ENCODE measurements around the gene C10orf71. TPM values are rescaled to one million over a fixed set of nuclear protein-coding genes. Genes with fewer than 3 reads are reported as not detected.

Gene C10orf71
- polyA plus RNA-seq, 2 of the 4 experiments (the other 2 are of a cell fraction), result not detected

DNA sequence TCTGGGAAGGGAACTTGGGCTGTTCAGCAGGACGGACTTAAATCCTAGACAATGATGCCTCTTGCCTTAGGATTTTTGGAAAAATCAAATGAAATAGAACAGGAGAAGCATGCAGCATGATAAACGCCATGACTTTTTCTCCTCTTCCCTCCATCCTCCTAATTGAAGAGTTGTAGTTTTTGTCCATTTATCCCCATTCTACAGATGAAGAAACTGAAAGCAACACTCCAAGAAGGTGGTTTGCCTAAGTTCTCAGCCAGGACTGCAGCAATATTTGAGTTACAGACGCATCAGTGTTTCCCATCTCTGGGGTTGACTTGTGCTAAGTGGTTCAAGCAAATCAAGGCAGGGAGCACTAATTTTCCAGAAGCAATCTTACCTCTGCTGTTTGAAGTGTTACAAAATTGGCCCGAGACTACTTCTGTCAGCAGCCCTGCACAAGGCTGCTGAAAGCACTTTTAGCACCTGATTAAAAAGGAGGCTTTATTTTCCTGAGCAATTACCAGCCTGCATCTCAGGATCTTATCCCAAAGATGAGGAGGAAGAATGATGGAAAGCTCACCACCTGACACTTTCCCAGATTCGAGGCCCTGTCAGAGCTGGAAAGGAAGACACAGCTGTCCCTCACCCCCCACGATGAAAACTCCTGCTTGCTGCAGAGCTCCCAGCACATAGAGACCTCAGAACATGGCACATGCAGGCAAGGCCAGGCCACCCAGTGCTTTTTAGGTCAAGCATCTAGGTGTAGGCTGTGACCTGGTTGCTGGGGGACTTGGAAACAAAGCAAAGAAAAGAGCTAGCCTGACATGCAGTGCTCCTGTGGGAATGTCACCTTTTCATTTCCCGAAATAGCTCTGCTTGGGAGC, 19.7 kb upstream of the C10orf71 start:
- no peaks in the 10 kb centered on the region for H3K4me1 ChIP-seq
- H3K9me3 ChIP-seq, result no peaks in the 10 kb centered on the region
- no peak for DNase-seq (ENCODE audit: low read depth in 1 of 2, low spot score in 1 of 2)
- H3K4me3 ChIP-seq, result no peak overlapping the region
- no peak overlapping the region for H3K4me2 ChIP-seq
- WGBS (ENCODE audit: missing lambda C conversion rate), result 10% methylated on average over 5 of the region's 7 CpGs
- ATAC-seq, result no peak
- no peak for TF ChIP-seq MAZ (IDR thresholded peaks at IDR 0.05; ENCODE audit: borderline replicate concordance, low read depth, low read length)
- no peak for TF ChIP-seq FOSB (CRISPR knock-in tag; IDR thresholded peaks at IDR 0.05)
- TF ChIP-seq POLR2A (IDR thresholded peaks at IDR 0.05; ENCODE audit: low read length), result no peak
- no peak for TF ChIP-seq SREBF2 (IDR thresholded peaks at IDR 0.05)
- no peak for TF ChIP-seq JUNB (IDR thresholded peaks at IDR 0.05)
- no peak for TF ChIP-seq EHMT2 (IDR thresholded peaks at IDR 0.05; ENCODE audit: low read depth)
- TF ChIP-seq ZFP36 (IDR thresholded peaks at IDR 0.05; ENCODE audit: borderline replicate concordance, partially characterized antibody), result no peak
- no peak for TF ChIP-seq MYC (IDR thresholded peaks at IDR 0.05; ENCODE audit: borderline replicate concordance, low read length)
- TF ChIP-seq PBX3 (IDR thresholded peaks at IDR 0.05), result no peak
- no peak for TF ChIP-seq RNF2 (IDR thresholded peaks at IDR 0.05; ENCODE audit: borderline replicate concordance, low read depth)
- TF ChIP-seq NPAS2 (CRISPR knock-in tag; IDR thresholded peaks at IDR 0.05; ENCODE audit: borderline replicate concordance), result no peak
- TF ChIP-seq GATA3 (IDR thresholded peaks at IDR 0.05; ENCODE audit: borderline replicate concordance), result no peak
- TF ChIP-seq NFE2L2 (conservative IDR thresholded peaks at IDR 0.05; ENCODE audit: low read length), result no peak
- no peak for TF ChIP-seq MAFK (IDR thresholded peaks at IDR 0.05; ENCODE audit: partially characterized antibody)
- TF ChIP-seq BHLHE40 (IDR thresholded peaks at IDR 0.05; ENCODE audit: low read depth, low read length), result no peak
- TF ChIP-seq BCL3 (IDR thresholded peaks at IDR 0.05), result no peak
- TF ChIP-seq CEBPB (IDR thresholded peaks at IDR 0.05), result no peak
- FAIRE-seq, result no peak
- ChIA-PET CTCF (no interaction called here), POLR2A (no interaction called here)
- H3K27ac ChIP-seq, result no peak overlapping the region

- ChIA-PET POLR2A (no interaction called here), CTCF (no interaction called here)
- FAIRE-seq (no peak), DNase-seq (ENCODE audit: low read depth in 1 of 2, low spot score in 1 of 2) (no peak), ATAC-seq (no peak)
- no peak overlapping the region for H3K27ac ChIP-seq
- H3K4me2 ChIP-seq, result no peak overlapping the region
- H3K4me1 ChIP-seq, result no peaks in the 10 kb centered on the region
- no peaks in the 10 kb centered on the region for H3K9me3 ChIP-seq
- TF ChIP-seq CHD2 (IDR thresholded peaks at IDR 0.05; ENCODE audit: low read length, partially characterized antibody) (no peak), ZSCAN20 (CRISPR knock-in tag; IDR thresholded peaks at IDR 0.05) (no peak), POLR2AphosphoS2 (conservative IDR thresholded peaks at IDR 0.05; ENCODE audit: low read length) (no peak), FOXS1 (CRISPR knock-in tag; IDR thresholded peaks at IDR 0.05) (no peak), RAD21 (conservative IDR thresholded peaks at IDR 0.05 in 1 of 2, IDR thresholded peaks at IDR 0.05 in 1 of 2) (no peak), NPAS2 (CRISPR knock-in tag; IDR thresholded peaks at IDR 0.05; ENCODE audit: borderline replicate concordance) (no peak), ATOH8 (CRISPR knock-in tag; IDR thresholded peaks at IDR 0.05; ENCODE audit: low read depth) (no peak), PBX3 (IDR thresholded peaks at IDR 0.05) (no peak), MAX (IDR thresholded peaks at IDR 0.05) (no peak), RCOR1 (IDR thresholded peaks at IDR 0.05; ENCODE audit: low read depth, low read length) (no peak), TP53 (CRISPR knock-in tag; IDR thresholded peaks at IDR 0.05) (no peak), POLR2A (IDR thresholded peaks at IDR 0.05; ENCODE audit: low read length) (no peak), EHMT2 (IDR thresholded peaks at IDR 0.05; ENCODE audit: low read depth) (no peak), EP300 (IDR thresholded peaks at IDR 0.05) (no peak), RFX5 (IDR thresholded peaks at IDR 0.05) (no peak), SMC3 (IDR thresholded peaks at IDR 0.05) (no peak)
- TF ChIP-seq, protein P1, sequence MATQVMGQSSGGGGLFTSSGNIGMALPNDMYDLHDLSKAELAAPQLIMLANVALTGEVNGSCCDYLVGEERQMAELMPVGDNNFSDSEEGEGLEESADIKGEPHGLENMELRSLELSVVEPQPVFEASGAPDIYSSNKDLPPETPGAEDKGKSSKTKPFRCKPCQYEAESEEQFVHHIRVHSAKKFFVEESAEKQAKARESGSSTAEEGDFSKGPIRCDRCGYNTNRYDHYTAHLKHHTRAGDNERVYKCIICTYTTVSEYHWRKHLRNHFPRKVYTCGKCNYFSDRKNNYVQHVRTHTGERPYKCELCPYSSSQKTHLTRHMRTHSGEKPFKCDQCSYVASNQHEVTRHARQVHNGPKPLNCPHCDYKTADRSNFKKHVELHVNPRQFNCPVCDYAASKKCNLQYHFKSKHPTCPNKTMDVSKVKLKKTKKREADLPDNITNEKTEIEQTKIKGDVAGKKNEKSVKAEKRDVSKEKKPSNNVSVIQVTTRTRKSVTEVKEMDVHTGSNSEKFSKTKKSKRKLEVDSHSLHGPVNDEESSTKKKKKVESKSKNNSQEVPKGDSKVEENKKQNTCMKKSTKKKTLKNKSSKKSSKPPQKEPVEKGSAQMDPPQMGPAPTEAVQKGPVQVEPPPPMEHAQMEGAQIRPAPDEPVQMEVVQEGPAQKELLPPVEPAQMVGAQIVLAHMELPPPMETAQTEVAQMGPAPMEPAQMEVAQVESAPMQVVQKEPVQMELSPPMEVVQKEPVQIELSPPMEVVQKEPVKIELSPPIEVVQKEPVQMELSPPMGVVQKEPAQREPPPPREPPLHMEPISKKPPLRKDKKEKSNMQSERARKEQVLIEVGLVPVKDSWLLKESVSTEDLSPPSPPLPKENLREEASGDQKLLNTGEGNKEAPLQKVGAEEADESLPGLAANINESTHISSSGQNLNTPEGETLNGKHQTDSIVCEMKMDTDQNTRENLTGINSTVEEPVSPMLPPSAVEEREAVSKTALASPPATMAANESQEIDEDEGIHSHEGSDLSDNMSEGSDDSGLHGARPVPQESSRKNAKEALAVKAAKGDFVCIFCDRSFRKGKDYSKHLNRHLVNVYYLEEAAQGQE (IDR thresholded peaks at IDR 0.05), result no peak
- H3K4me3 ChIP-seq, result no peak overlapping the region
- WGBS (ENCODE audit: missing lambda C conversion rate), result 8% methylated on average over 3 of the region's 3 CpGs
Observed at GRCh38 chr10:49280001-49280408, 19.0 kb upstream of the C10orf71 start.

Data from A549 (cell line).